GM19043 (cell line): ENCODE measurements around the gene CSNK2A1.
"Not testable (repeated sequence)": the region's sequence is repeated elsewhere in the genome, so short reads cannot be mapped to it uniquely, and the experiment has no call there.

Source experiments
- ATAC-seq: cut with Tn5 transposase; IDR thresholded peaks from one replicate; pipeline ENCODE4 v1.9.1; 2021; ENCODE audit warnings: low read depth; ENCODE audit not compliant: unreplicated experiment

Gene CSNK2A1

GRCh38 chr20:497979-498378 is 45.6 kb downstream of the CSNK2A1 start:
- ATAC-seq: no peak

GRCh38 chr20:496126-496696 is 47.4 kb downstream of the CSNK2A1 start:
- no peak for ATAC-seq

GRCh38 chr20:492159-492558 is 51.4 kb downstream of the CSNK2A1 start:
- ATAC-seq: no peak

GRCh38 chr20:487655-488054 is 55.9 kb downstream of the CSNK2A1 start:
- no peak for ATAC-seq

GRCh38 chr20:483815-484644 is 59.6 kb downstream of the CSNK2A1 start:
- ATAC-seq: no peak

- no peak for ATAC-seq
Observed at GRCh38 chr20:481167-481566, 62.4 kb downstream of the CSNK2A1 start.

GRCh38 chr20:480044-480443 is 63.5 kb downstream of the CSNK2A1 start:
- ATAC-seq: no peak

GRCh38 chr20:479487-479886 is 64.1 kb downstream of the CSNK2A1 start:
- ATAC-seq: no peak

GRCh38 chr20:478949-479429 is 64.6 kb downstream of the CSNK2A1 start:
- no peak for ATAC-seq

GRCh38 chr20:478010-478948 is 65.3 kb downstream of the CSNK2A1 start:
- no peak for ATAC-seq

GRCh38 chr20:476561-477249 is 66.9 kb downstream of the CSNK2A1 start:
- not testable (repeated sequence) for ATAC-seq

- no peak for ATAC-seq
Observed at GRCh38 chr20:475463-476357, 67.9 kb downstream of the CSNK2A1 start.

GRCh38 chr20:474581-474980 is 69.0 kb downstream of the CSNK2A1 start:
- ATAC-seq: no peak

GRCh38 chr20:472889-473292 is 70.7 kb downstream of the CSNK2A1 start:
- no peak for ATAC-seq

GRCh38 chr20:472137-472846 is 71.3 kb downstream of the CSNK2A1 start:
- ATAC-seq: no peak

- ATAC-seq: no peak
Observed at GRCh38 chr20:469746-470490, 73.7 kb downstream of the CSNK2A1 start.

- no peak for ATAC-seq
Observed at GRCh38 chr20:467755-468154, 75.8 kb downstream of the CSNK2A1 start.
